ENCODE measurements around the gene SPC25.
A peak's percentile ranks its signal among the peaks of the same experiment; 100 is the strongest.
"Not testable (repeated sequence)": the region's sequence is repeated elsewhere in the genome, so short reads cannot be mapped to it uniquely, and the experiment has no call there.

SPC25 gene, protein sequence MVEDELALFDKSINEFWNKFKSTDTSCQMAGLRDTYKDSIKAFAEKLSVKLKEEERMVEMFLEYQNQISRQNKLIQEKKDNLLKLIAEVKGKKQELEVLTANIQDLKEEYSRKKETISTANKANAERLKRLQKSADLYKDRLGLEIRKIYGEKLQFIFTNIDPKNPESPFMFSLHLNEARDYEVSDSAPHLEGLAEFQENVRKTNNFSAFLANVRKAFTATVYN

GRCh38 chr2:168890006-168890782, at the start of gene SPC25:
TSS of gene SPC25 (minus strand) at chr2:168890430. CDS start at chr2:168889519, 911 bp downstream.
- H3K27ac Mint-ChIP-seq = peak within 1 kb of the TSS; percentile 88
- CTCF ChIA-PET = no interaction called here
- H3K27me3 Mint-ChIP-seq = peaks cover 20% of the 10 kb centered on the region

GRCh38 chr2:168939918-168940317, 49.7 kb upstream of the SPC25 start:
- no peak overlapping the region for H3K4me3 Mint-ChIP-seq
- CTCF ChIA-PET = interaction anchor here (1.3 kb wide), 1 partner anchor 9 kb away, joined by 5 read pairs; no protein-coding TSS in a partner anchor
- DNase-seq = no peak
- H3K9me3 Mint-ChIP-seq = no peaks in the 10 kb centered on the region
- no peaks in the 10 kb centered on the region for H3K4me1 Mint-ChIP-seq
- no peak overlapping the region for H3K27ac Mint-ChIP-seq
- H3K36me3 Mint-ChIP-seq = no peaks in the 10 kb centered on the region
- peaks cover 13% of the 10 kb centered on the region for H3K27me3 Mint-ChIP-seq

More at GRCh38 chr2:168890006-168890782, at the start of gene SPC25:
- DNase-seq = peak; percentile 94
- Mint-ChIP-seq H3K9me3 (no peaks in the 10 kb centered on the region), H3K4me1 (peaks cover 30% of the 10 kb centered on the region), H3K4me3 (peak within 1 kb of the TSS; percentile 92), H3K36me3 (peaks cover 31% of the 10 kb centered on the region)

DNA sequence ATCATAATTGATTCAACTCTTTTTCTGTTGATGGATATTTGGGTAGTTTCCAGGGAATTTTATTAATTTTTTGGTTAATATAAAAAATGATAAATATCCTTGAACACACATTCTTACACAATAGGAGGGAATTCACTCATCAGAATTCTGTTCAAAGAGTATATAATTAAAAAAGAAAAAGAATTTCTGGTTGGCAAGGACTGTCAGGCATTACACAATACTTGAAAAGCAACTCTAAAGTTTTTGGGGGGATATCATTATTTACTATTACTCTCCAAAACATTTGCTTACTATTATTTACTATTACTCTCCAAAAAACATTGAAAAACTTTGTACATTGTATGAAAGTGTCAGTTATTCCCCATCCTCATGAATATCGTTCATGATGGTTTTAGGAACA, 48.8 kb upstream of the SPC25 start:
- Mint-ChIP-seq H3K36me3 (no peaks in the 10 kb centered on the region), H3K9me3 (no peaks in the 10 kb centered on the region)

DNA sequence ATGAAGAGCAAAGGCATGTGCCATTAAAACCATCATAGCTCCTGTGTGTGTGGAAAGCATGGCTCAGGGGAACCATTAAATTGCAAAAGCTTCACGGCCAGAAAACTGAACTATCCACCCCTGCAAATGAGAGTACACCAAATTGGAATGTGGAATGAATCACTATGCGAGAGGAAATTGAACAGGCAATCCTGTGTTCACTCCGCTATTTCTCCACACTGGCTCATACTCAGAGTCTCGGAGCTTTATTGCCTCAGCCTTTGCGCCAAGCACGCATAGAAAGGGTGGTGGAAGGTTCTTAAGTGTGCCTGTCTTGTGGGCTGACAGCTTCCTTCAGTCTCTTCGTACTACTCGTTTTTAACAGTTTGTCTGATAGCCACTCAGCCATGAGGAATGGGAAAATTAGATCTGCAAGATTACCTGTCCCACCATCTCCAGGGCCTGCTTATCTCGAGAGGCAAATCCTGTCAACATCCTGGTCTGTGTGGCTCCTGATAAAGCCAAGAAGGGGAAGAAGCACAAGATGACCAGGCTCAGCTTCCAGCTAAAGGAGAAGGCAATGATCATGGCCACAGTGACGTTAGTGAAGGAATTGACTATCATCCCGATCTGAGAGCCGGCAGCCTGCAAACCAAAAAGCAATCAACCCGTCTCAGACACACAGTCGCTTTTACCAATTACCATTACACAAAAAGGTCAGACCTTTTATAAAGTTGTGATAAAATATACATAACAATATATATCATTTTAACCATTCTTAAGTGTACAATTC, 45.8 kb upstream of the SPC25 start:
- Mint-ChIP-seq H3K9me3 (no peaks in the 10 kb centered on the region), H3K27me3 (peaks cover 14% of the 10 kb centered on the region), H3K36me3 (no peaks in the 10 kb centered on the region), H3K4me3 (no peak overlapping the region), H3K4me1 (no peaks in the 10 kb centered on the region), H3K27ac (no peak overlapping the region)
- CTCF ChIA-PET = interaction anchor here (1.4 kb wide), 1 partner anchor 8 kb away, joined by 5 read pairs; no protein-coding TSS in a partner anchor
- DNase-seq = no peak

More for the DNA sequence above, 48.8 kb upstream of the SPC25 start:
- no peak overlapping the region for H3K4me3 Mint-ChIP-seq
- no peak overlapping the region for H3K27ac Mint-ChIP-seq
- peaks cover 9% of the 10 kb centered on the region for H3K27me3 Mint-ChIP-seq
- CTCF ChIA-PET = no interaction called here
- no peak for DNase-seq
- H3K4me1 Mint-ChIP-seq = no peaks in the 10 kb centered on the region

GRCh38 chr2:168934826-168935225, 44.6 kb upstream of the SPC25 start:
- Mint-ChIP-seq H3K36me3 (no peaks in the 10 kb centered on the region), H3K4me1 (no peaks in the 10 kb centered on the region), H3K27ac (no peak overlapping the region), H3K27me3 (peaks cover 21% of the 10 kb centered on the region), H3K4me3 (no peak overlapping the region), H3K9me3 (no peaks in the 10 kb centered on the region)
- no peak for DNase-seq
- CTCF ChIA-PET = interaction anchor here (0.6 to 1.4 kb wide), 2 partner anchors 9 to 15 kb away, joined by 3 to 5 read pairs; no protein-coding TSS in a partner anchor

DNA sequence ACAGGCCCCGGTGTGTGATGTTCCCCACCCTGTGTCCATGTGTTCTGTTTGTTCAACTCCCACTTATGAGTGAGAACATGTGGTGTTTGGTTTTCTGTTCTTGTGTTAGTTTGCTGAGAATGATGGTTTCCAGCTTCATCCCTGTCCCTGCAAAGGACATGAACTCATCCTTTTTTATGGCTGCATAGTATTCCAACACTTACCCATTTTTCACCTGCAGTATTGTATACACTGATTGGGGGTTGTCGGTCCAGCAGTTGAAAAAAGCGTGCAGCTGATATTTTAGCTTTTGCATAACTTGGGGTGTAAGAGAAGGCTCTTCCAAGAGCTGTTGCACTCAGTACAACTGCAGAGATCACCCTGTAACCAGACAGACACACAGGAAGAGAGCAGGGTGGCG, 41.9 kb upstream of the SPC25 start:
- H3K27ac Mint-ChIP-seq, CTCF ChIA-PET, H3K36me3 Mint-ChIP-seq: not testable (repeated sequence)

GRCh38 chr2:168930242-168930641, 40.0 kb upstream of the SPC25 start:
- CTCF ChIA-PET = no interaction called here
- Mint-ChIP-seq H3K4me1 (no peaks in the 10 kb centered on the region), H3K36me3 (no peaks in the 10 kb centered on the region), H3K27me3 (peaks cover 27% of the 10 kb centered on the region), H3K27ac (no peak overlapping the region), H3K4me3 (no peak overlapping the region), H3K9me3 (no peaks in the 10 kb centered on the region)
- DNase-seq = no peak

More for the DNA sequence above, 41.9 kb upstream of the SPC25 start:
- peaks cover 28% of the 10 kb centered on the region for H3K27me3 Mint-ChIP-seq
- not testable (repeated sequence) for DNase-seq, H3K4me1 Mint-ChIP-seq, H3K4me3 Mint-ChIP-seq, H3K9me3 Mint-ChIP-seq

DNA sequence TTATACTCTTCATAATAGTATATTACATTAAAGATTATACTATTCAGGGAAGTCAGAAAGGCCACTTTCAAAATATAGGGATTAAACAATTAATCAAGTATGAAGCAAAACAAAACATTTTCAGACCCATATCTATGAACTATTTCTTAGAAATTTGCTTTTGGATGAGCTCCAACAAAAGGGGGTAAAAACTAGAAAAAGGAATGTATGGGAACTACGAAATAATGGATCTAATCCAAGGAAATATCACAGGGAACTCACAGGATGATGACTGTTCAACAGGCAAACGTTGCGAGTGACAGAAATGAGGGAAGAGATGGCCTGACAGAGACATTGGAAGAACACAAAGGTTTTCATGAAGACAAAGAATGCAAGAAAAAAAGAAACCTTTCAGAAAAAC, 38.8 kb upstream of the SPC25 start:
- H3K4me1 Mint-ChIP-seq = no peaks in the 10 kb centered on the region
- no peak overlapping the region for H3K4me3 Mint-ChIP-seq
- no peak for DNase-seq
- no peak overlapping the region for H3K27ac Mint-ChIP-seq
- CTCF ChIA-PET = interaction anchor here (1.4 kb wide), 1 partner anchor 155 kb away, joined by 3 read pairs; no protein-coding TSS in a partner anchor
- H3K27me3 Mint-ChIP-seq = peaks cover 27% of the 10 kb centered on the region
- no peaks in the 10 kb centered on the region for H3K9me3 Mint-ChIP-seq
- no peaks in the 10 kb centered on the region for H3K36me3 Mint-ChIP-seq

DNA sequence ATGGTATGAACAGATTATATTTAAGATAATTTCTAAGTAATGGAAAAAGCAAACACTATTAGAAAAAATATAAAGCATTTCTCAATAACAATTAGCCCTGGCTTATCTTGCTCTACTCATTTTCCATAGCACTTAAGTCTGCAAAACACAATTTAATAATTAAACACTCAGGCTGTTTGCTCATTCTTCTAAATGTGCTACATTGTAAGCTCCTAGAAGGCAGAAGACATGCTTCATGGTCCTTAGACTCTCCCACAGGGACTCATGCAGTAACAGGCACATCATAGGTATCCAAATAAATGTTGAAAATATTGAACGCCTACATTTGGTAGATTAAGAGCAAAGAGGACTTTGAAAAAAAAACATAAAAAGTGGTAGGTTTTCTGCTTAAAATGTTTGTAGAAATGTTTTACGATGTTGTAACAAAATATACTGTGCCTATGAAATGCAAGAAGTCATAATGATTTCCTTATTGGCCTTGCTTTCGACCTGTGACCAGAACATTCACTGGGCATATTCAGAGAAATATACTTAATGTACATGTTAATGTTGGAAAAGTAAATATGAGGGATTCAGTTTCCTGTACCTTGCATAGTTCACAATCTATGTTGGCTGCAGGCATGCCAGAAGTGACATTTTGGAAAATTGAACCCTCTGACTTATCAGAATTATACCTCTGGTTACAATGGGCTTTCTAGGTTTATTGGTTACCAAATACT, 38.0 kb upstream of the SPC25 start:
- H3K4me3 Mint-ChIP-seq = no peak overlapping the region
- DNase-seq = no peak
- CTCF ChIA-PET = interaction anchor here (1.4 kb wide), 1 partner anchor 154 kb away, joined by 3 read pairs; no protein-coding TSS in a partner anchor

GRCh38 chr2:168926621-168927386, 36.6 kb upstream of the SPC25 start:
- H3K4me3 Mint-ChIP-seq = no peak overlapping the region

More for the DNA sequence above, 38.0 kb upstream of the SPC25 start:
- Mint-ChIP-seq H3K27me3 (peaks cover 30% of the 10 kb centered on the region), H3K4me1 (no peaks in the 10 kb centered on the region), H3K9me3 (no peaks in the 10 kb centered on the region), H3K27ac (no peak overlapping the region), H3K36me3 (no peaks in the 10 kb centered on the region)

DNA sequence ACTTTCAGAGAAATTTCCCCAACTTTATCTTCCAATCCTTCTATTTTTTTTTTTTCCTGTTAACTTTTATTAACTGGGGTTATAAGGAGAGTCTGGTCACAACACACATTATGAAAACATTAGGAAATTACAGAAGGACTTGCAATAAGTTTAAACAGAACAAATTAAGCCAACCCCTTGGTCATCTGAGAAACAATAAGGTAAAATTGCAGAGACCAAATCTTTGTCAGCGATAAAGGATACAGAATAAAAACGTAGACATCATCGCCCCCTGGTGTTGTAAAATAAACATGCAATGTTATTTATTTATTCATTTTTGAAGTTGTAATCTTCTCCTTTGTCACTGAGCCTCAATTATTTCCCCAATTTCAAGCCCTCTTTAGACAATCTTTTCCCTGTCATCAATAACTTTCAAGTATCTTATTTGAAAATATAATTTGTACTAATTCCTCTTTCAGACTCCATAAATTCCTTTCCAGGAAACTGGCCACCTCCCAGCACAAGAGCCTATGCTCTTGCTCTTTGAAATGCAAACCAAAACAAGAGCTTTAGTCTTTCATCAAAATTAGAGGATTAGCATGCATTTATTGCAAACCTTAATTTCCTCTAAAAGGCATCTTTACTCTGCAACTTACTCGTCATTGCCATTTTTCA, 30.4 kb upstream of the SPC25 start:
- H3K27ac Mint-ChIP-seq = no peak overlapping the region
- DNase-seq = no peak
- no peak overlapping the region for H3K4me3 Mint-ChIP-seq
- peaks cover 7% of the 10 kb centered on the region for H3K9me3 Mint-ChIP-seq
- H3K4me1 Mint-ChIP-seq = peaks cover 11% of the 10 kb centered on the region
- H3K36me3 Mint-ChIP-seq = peaks cover 2% of the 10 kb centered on the region
- CTCF ChIA-PET = interaction anchor here (0.7 to 3.0 kb wide), 10 partner anchors 11 to 584 kb away, joined by 3 to 14 read pairs (median 3); no protein-coding TSS in a partner anchor
- peaks cover 35% of the 10 kb centered on the region for H3K27me3 Mint-ChIP-seq

More at GRCh38 chr2:168926621-168927386, 36.6 kb upstream of the SPC25 start:
- DNase-seq = no peak
- Mint-ChIP-seq H3K36me3 (no peaks in the 10 kb centered on the region), H3K27ac (no peak overlapping the region), H3K4me1 (no peaks in the 10 kb centered on the region), H3K9me3 (no peaks in the 10 kb centered on the region), H3K27me3 (peaks cover 34% of the 10 kb centered on the region)
- CTCF ChIA-PET = interaction anchor here (0.6 kb wide), 1 partner anchor 844 kb away, joined by 3 read pairs; no protein-coding TSS in a partner anchor

DNA sequence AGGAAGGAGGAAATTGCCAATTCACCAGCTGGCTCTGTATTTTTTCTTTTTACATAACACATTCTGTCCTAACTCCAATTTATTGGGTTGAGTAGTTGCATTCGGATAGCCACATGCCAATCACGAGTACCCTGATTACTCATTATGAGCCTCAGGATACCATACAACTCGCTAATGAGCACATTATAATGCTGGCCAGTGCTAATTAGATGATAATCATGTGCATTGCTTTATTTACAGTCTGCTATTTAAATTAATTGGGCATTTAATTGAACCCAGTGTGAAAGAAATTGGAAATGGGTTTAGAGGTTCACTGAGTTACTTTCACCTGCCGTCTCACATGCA, 26.1 kb upstream of the SPC25 start:
- H3K4me1 Mint-ChIP-seq = peaks cover 26% of the 10 kb centered on the region
- H3K4me3 Mint-ChIP-seq = no peak overlapping the region
- H3K36me3 Mint-ChIP-seq = peaks cover 6% of the 10 kb centered on the region
- H3K27ac Mint-ChIP-seq = no peak overlapping the region
- DNase-seq = no peak
- H3K27me3 Mint-ChIP-seq = peaks cover 44% of the 10 kb centered on the region
- CTCF ChIA-PET = interaction anchor here (0.8 kb wide), 1 partner anchor 157 kb away, joined by 3 read pairs; no protein-coding TSS in a partner anchor
- H3K9me3 Mint-ChIP-seq = peaks cover 16% of the 10 kb centered on the region
